ENCODE measurements around the gene CCDC187.

DNA sequence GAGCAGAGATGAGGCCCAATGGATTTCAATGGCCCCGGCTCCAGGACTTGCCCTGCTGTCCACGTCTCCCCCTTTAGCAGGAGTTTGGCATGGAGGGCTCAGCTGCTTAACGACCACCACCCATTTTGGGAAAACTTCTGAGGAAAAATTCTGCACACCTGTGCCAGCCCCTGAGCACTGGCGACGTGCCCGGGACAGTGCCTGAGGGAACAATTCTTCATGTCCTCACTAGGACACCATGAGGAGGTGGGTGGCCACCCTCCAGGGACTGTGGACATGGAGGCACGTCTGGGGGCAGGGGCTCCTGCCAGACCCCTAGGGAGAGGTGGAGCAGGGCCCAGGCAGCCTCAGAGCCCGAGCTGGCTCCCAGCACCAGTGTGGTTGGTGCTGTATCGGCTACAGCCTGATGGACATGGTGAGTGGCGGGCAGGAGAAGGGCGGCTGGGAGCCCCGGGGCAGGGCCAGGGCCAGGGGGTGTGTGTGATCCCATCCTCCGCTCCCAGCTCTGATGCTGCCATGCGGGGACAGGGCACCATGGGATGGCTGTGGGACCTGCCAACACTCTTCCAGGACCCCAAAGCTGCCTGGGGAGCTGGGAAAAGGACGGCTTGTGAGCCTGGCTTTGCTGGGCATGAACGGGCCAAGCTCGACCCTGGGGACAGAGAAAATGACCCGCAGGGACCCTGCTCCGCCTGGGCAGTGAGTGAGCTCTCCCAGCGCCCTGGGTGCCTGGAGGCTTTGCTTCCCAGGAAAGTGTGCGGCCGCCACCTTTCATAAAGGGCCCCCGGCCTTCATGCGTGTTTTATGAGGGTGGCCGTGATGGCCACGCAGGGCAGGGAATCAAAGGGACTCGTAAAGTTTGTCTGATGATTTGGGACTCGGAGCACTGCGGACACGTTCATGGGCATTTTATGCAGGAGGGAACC lies 54.7 kb downstream of the CCDC187 start:
- TF ChIP-seq POLR2AphosphoS5 (IDR thresholded peaks at IDR 0.05; ENCODE audit: insufficient read depth in 1 of 2, low read depth in 1 of 2) (no peak), CTCF (IDR thresholded peaks at IDR 0.05) (no peak)
